GM21423 (cell line): ENCODE results near the gene WBP2.

Experiments
- ATAC-seq: cut with Tn5 transposase; IDR thresholded peaks from one replicate; pipeline ENCODE4 v1.9.1; 2021; ENCODE audit warnings: mild to moderate bottlenecking, moderate library complexity; ENCODE audit not compliant: unreplicated experiment

Gene WBP2

GRCh38 chr17:75855310-75856061 lies at the start of gene WBP2:
TSS of gene WBP2 (minus strand) at chr17:75855335. CDS start at chr17:75855297, 38 bp downstream.
- peak; percentile 88 for ATAC-seq

GRCh38 chr17:75902406-75902805 lies 47.3 kb upstream of the WBP2 start:
- no peak for ATAC-seq

GRCh38 chr17:75901727-75902126 lies 46.6 kb upstream of the WBP2 start:
- ATAC-seq = no peak

DNA sequence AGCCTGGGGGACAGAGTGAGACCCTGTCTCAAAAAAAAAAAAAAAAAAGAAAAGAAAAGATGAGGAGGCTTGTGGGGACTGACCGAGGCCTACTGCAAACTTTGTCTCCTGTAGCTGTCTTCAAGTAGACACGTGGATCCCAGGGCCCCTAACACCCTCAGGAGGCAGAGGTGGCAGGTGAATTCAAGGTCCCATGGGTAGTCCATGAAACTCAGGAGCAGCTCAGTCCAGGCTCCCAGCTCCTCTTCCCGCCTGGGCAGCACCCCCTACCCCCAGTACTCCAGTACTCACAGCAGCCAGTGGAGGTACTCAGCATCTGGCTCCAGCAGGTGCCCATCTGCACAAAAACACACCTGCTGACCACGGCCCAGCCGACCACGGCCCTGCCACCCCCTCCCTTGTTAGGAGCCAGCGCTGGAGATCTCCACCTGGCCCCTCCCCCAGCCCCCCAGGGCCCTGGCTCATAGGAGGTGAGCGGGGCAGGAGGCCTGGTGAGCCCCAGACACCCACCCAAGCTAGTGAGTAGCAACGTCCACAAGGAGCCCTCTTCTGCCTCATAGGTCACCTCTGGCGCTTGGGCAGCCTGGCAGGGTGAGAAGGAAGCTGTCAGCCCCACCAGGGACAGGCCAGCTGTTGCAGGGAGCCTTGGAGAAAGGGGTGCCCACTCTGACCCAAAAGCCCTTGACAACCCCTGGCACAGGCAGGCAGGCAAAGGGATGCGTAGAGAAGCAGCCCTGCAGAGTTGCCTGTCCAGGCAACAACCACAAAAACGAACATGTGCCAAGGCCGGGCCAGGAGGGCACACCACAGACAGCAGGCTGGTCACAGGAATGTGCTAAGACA lies 45.8 kb upstream of the WBP2 start:
- no peak for ATAC-seq

GRCh38 chr17:75899767-75900468 lies 44.8 kb upstream of the WBP2 start:
- ATAC-seq = no peak

- ATAC-seq = no peak
Observed at GRCh38 chr17:75899353-75899752, 44.2 kb upstream of the WBP2 start.

DNA sequence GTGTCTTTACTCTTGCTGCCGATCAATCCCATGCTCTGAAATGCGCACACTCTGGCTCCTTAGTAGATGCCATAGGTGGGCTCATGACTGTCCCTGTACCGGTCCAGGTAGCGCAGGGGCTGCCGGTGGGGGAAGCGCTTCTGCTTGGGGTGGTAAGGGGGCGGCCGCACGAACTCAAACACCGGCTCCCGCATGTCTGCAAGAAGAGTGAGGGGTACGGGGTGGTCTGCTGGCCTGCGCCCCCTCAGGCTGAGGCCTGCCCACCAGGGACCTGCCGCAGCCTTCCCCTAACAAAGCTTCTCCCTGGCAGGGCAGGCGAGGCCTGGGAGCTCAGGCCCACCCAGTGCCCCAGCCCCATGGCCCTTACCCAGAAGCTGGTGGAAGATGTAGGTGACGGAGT lies 43.7 kb upstream of the WBP2 start:
- no peak for ATAC-seq

- no peak for ATAC-seq
Observed at GRCh38 chr17:75898065-75898464, 42.9 kb upstream of the WBP2 start.

- no peak for ATAC-seq
Observed at GRCh38 chr17:75897160-75898019, 42.3 kb upstream of the WBP2 start.

DNA sequence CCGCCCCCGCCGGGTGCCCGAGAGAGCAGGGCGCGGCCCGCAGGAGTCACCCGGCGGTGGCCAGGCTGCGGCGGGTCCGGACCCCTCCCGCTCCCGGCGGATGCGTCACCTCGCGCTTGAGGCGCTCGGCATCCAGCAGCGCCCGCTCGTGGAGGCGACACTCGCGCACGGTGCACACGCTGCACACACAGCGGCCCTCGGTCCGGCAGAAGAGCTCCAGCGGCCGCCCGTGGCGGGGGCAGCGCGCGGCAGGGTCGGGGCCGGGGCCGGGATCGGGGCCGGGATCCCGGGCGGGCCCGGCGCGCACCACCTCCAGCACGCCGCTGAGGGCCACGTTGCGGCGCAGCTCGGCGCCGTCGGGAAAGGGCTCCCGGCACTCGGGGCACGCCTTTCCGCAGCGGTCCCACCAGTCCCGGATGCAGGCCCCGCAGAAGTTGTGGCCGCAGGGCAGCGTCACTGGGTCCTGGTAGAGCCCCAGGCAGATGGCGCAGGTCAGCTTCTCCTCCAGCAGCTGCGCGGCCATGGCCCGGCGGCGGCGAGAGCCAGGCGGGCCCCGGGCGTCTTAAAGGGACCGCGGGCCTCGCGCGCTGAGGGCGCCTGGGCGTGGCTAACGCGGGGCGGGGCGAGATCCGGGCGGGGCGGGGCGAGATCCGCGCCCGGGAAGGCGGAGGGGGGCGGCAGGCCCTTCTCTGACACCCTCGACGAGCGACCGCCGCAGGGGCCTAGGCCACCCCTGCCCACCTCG lies 41.5 kb upstream of the WBP2 start, which contains the start of gene TRIM65:
Gene TRIM65, minus strand, starts transcription at position 537 of the 745 bp plus-strand sequence. Its CDS starts 14 bp downstream, at position 523.
- peak; percentile 64 for ATAC-seq

- ATAC-seq = no peak
Observed at GRCh38 chr17:75895370-75896155, 40.4 kb upstream of the WBP2 start.

DNA sequence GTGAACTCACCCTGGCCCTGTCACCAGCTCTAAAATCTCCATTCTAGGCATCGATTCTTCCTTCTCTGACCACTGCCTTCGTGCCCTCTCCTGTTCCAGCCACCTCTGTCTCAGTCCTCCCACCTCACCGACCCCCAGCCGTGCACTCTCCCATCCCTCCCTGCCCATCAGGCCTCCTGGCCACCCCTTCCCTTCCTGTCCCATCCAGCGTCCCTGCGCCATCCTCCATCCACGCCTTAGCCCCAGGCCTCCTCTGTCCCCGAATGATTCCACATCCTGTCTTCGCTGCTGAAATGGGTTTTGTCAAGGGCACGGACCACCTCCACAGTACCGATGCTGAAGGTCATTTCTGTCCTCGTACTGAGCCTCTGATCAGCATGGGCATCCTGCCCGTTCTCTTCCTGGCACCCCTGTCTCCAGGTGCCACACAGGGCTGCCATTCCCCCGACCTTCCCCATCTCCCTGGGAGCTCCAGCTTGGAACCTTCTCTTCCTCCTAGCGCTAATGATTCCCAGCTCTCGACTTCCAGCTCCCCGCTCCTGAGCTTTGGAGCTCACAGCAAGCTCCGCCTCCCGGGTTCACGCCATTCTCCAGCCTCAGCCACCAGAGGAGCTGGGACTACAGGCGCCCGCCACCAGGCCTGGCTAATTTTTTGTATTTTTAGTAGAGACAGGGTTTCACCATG lies 39.1 kb upstream of the WBP2 start:
- no peak for ATAC-seq

- no peak for ATAC-seq
Observed at GRCh38 chr17:75893305-75894048, 38.3 kb upstream of the WBP2 start.

- no peak for ATAC-seq
Observed at GRCh38 chr17:75892556-75893224, 37.6 kb upstream of the WBP2 start.

DNA sequence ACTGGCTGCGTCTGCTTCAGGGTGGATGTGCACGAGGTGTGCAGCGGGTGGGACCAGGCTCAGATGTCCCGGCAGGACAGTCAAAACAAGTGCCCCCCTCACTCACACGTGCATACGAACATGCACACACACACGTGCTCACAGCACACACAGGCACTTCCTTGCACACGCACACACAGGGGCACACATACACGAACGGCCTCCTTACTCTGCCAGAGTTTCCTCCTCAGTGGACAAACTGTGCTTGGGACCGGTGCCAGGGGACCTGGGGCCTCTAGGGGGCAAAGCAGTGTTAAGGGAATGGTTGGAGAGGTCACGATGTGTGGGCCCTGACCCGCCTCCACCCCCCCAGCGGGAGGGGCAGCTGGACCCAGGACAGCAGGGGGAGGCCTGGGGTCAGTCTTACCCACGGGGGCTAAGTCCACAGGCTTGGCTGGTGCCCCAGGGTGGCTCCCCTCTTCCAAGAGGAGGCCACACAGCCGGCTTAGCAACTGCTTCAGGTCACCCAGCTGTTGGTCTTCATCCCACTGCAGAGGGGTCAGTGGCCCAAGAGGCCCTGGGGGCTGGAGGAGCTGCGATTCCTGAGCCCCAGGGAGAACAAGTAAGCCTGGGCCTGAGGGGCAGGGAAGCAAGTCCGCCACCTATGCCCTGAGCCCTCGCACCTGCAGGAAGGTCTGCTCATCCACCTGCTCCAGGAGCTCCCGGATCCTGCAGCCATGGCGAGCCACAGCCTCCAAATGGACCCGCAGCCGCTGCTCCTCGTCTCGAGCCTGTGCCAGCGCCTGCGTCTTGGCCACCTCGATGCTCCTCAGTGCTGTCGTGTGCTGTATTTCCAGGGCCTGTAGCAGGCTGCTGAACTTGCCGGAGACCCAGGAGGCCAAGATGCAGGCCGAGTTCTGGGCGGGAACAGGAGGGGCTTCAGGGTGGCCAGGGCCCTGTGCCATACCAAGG lies 36.7 kb upstream of the WBP2 start:
- no peak for ATAC-seq

DNA sequence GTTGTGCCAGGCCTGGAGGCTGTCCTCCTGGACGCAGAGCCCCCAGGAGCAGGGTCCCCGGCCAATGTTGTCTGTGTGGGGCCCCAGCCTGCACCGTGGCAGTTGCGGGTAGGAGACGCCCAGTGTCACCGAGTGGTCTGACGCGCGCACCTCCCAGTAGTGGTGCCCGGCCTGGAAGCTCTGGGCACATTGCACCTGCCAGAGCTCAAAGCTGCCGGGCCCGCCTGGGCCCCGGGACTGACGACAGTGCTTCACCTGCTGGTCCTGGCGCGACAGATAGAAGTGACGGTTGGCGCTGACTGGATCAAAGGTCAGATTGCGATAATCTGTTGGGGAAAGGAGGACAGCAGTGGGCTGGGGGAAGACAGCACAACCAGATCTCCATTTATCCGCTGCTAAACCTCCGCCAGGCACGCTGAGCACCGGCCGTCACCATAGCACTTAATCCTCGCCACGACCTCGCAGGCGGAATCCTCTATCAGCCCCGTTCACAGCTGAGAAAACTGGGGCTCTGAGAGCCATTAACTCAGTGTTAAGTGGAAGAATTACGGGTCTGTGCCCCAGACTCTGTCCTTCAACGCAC lies 36.0 kb upstream of the WBP2 start:
- no peak for ATAC-seq
